NB4 (cell line): Measurements from ENCODE around the gene SH3BP4.

Experiments
- POLR2A ChIP-seq: IDR thresholded peaks from 2 replicates; pipeline ENCODE4 v1.6.1; 2011; ENCODE audit warnings: mild to moderate bottlenecking; ENCODE audit not compliant: insufficient read length; ENCODE audit errors: extremely low read depth
- TF ChIP-seq, protein P1 (sequence below): IDR thresholded peaks from one replicate; pipeline ENCODE4 v1.5.1; 2012; ENCODE audit warnings: low read depth, low read length
- TF ChIP-seq, protein P2 (sequence below): IDR thresholded peaks from 2 replicates; pipeline ENCODE4 v1.6.1; 2011; ENCODE audit warnings: low read depth, low read length

DNA sequence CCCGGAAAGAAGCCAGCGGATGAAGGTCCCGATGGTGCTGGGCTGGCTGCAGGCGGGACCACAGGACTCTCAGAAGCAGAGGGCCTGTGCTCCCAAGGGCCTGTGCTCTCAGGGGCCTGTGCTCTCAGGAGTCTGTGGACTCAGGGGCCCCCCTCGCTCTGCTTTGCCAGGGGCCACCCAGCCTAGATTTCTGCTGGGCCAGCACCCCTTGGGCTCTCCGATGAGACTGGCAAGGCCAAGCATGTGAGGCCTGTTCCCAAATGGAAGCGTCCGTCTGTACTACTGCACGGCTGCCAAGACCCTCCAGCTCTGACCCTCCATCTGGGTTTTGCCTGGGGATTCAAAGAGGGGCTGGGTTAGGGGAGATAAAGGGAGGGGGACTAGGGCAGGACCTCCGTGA is 54.6 kb downstream of the SH3BP4 start:
- TF ChIP-seq, protein P1, sequence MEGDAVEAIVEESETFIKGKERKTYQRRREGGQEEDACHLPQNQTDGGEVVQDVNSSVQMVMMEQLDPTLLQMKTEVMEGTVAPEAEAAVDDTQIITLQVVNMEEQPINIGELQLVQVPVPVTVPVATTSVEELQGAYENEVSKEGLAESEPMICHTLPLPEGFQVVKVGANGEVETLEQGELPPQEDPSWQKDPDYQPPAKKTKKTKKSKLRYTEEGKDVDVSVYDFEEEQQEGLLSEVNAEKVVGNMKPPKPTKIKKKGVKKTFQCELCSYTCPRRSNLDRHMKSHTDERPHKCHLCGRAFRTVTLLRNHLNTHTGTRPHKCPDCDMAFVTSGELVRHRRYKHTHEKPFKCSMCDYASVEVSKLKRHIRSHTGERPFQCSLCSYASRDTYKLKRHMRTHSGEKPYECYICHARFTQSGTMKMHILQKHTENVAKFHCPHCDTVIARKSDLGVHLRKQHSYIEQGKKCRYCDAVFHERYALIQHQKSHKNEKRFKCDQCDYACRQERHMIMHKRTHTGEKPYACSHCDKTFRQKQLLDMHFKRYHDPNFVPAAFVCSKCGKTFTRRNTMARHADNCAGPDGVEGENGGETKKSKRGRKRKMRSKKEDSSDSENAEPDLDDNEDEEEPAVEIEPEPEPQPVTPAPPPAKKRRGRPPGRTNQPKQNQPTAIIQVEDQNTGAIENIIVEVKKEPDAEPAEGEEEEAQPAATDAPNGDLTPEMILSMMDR: no peak
- no peak for TF ChIP-seq POLR2A
- TF ChIP-seq, protein P2, sequence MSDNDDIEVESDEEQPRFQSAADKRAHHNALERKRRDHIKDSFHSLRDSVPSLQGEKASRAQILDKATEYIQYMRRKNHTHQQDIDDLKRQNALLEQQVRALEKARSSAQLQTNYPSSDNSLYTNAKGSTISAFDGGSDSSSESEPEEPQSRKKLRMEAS: no peak
